DMS53 treated with DMSO at 0.1 percent for 48 hours (cell line): ENCODE measurements around the gene CYP2C19.
"Not testable (repeated sequence)": the region's sequence is repeated elsewhere in the genome, so short reads cannot be mapped to it uniquely, and the experiment has no call there.

Experiments
- DNase-seq: peaks from one replicate; lab custom pipeline; 2025; ENCODE audit not compliant: unreplicated experiment; lab: John Stamatoyannopoulos, UW

Gene CYP2C19

GRCh38 chr10:94878649-94879048, 116.2 kb downstream of the CYP2C19 start:
- DNase-seq: no peak

GRCh38 chr10:94879214-94879613, 116.7 kb downstream of the CYP2C19 start:
- no peak for DNase-seq

GRCh38 chr10:94889123-94889522, 126.6 kb downstream of the CYP2C19 start:
- no peak for DNase-seq

GRCh38 chr10:94890264-94891022, 128.0 kb downstream of the CYP2C19 start:
- DNase-seq: no peak

- DNase-seq: not testable (repeated sequence)
These were observed 135.9 kb downstream of the CYP2C19 start for GRCh38 chr10:94898414-94898813.

- DNase-seq: no peak
These were observed 139.6 kb downstream of the CYP2C19 start for GRCh38 chr10:94902080-94902479.

- peak; percentile 1 for DNase-seq
These were observed 140.1 kb downstream of the CYP2C19 start for GRCh38 chr10:94902570-94902969.
